Left hindlimb (tissue), 1 donor: ENCODE measurements around the gene FLT3.
"Not testable (repeated sequence)": the region's sequence is repeated elsewhere in the genome, so short reads cannot be mapped to it uniquely, and the experiment has no call there.

ENCODE experiments used
- DNase-seq: peaks from one replicate; pipeline ENCODE4 v3.0.0-alpha.2; 2018

Gene FLT3

DNA sequence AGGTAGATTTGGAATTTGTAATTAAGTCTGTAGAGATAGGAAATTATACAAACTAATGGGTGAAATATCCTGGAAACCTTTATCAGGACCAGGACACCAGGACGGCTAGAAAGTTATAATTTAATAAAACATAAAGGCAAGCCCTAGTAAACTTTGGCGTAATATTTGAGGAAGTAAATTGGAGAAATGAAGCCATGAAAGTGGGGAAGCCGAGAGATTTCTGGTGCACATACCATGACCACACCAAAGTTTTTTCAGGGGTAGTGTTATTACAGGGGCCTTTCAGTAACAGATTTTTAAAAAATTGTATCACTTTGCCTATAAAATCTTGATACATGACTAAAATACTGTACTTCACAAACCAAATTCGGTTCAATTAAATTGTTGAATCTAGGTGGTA, 57.2 kb downstream of the FLT3 start:
- DNase-seq, result no peak

DNA sequence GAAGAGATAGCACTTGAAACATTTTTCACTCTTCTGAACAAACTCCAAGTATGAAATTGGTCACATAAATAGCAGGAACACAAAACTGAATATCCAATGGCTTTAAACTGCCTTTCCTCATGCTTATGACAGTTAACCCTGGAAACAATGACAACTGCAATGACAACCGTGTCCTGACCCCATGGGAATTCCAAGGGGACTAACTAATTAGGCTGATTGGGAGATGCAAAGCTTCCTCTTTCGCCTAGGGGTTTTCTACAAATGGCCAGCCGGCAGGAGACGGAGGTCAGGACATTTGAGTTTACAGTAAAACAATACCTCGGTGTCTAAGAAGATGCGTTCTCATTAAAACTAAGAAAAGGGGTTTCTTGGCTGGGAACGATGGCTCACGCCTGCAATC, 58.9 kb downstream of the FLT3 start:
- no peak for DNase-seq

DNA sequence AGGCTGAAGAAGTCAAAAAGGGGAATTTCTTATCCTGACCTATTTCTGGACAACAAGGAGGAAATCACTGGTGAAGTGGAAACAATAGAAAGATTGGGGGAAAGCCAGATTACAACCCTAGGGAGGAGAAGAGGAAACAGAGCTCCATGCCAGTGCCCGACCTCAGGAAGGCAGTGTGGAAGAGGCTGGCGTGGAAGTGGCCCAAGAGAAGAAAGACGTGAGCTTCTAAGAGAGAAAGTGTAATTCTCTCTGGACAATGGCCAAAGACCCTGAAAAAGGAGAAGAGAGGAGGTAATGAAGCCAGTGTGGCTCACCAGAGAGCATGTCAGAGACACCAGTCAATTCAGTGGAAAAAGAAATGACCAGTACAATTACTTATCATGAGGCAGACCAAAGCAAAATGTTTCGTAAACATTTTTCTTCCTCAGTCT, 59.3 kb downstream of the FLT3 start:
- DNase-seq, result no peak

DNA sequence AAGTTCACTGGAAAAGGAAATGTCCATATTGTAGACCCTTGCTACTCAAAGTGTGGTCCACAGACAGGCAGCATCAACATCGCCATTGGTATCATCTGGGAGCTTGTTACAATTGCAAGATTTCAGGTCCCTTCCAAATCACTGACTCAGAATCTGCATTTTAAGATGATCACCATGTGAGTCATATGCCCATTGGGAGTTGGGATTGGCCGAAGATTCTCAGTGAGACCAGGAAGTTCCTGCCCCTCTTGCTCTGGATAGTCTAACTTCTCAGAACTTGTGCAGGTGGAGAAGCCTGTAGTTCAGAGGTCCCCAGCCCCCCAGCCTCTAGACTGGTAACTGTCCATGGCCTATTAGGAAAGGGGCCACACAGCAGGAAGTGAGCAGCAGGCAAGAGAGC, 63.0 kb downstream of the FLT3 start:
- no peak for DNase-seq

DNA sequence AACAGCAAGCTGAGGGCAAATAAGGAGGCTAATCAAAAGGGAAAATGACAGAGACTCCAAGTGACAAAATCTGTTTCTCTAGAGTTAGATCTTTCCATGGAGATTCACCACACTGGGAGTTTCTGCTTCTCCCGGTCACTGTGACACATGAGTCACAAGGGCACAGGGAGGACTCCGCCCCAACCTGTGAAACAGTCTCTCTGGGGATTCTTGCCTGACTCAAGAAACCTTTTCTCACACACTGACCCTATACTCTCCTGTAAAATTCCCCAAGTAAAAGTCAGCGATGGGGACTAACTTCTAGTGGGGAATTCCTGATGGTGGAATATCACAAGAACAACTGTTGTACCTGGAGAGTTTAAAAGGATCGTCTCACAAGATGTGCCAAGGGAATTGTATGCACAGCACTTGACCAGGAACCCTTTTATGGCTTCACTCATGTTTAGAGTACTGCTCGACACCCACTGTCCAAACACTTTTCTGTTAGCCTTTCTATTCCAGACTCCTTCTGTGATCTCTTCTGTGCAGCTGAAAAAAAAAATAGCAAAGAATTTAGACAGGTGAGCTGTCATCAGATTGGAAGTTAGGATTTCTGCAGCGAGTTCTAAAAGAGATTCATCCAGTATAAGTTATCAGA, 65.1 kb downstream of the FLT3 start:
- DNase-seq, result no peak

DNA sequence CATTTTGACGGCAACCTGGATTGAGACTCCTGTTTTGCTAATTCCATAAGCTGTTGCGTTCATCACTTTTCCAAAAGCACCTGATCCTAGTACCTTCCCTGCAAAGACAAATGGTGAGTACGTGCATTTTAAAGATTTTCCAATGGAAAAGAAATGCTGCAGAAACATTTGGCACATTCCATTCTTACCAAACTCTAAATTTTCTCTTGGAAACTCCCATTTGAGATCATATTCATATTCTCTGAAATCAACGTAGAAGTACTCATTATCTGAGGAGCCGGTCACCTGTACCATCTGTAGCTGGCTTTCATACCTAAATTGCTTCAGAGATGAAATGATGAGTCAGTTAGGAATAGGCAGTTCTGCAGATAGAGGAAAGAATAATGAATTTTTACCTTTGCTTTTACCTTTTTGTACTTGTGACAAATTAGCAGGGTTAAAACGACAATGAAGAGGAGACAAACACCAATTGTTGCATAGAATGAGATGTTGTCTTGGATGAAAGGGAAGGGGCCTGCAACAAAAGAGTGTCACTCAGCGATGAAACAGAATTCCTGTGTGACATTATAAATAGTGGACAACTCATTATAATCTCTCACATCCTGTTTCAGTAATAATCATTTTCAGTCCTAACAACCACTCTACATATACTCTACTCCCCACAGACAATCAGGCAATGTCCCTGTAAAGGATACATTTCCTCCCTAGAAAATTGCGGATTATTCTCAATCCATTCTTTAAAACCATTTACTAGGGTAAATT, 66.3 kb downstream of the FLT3 start:
- DNase-seq, result no peak

DNA sequence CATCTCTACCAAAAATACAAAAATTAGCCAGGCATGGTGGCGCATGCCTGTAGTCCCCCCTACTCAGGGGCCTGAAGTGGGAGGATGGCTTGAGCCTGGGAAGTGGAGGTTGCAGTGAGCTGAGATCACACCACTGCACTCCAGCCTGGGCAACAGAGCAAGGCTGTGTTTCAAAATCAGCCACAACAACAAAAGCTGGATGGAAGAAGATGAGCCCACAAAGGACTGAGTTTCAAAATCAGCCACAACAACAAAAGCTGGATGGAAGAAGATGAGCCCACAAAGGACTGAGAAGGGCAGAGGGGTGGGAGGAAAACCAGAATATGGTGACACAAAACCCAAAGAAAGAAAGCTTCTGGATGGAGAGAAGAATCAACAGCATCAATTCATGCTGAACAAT, 67.9 kb downstream of the FLT3 start:
- DNase-seq, result not testable (repeated sequence)

DNA sequence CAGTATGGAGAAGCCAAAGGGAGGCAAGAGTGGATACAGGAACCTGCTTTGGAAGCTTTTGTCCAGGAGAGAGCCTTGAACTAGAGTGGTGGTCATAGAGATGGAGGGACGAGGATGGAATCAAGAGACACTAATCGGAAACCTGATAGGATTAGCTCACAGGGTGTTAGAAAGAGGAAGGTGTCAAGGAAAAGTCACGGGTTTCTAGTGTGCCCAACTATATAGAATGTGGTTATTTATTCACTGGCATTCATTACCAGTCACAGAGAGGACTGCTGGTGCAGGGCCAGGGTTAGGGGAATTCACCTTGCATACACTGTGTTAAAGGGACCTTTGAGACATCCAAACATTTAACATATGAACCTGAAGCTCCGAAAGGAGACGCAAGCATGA, 68.5 kb downstream of the FLT3 start:
- no peak for DNase-seq

DNA sequence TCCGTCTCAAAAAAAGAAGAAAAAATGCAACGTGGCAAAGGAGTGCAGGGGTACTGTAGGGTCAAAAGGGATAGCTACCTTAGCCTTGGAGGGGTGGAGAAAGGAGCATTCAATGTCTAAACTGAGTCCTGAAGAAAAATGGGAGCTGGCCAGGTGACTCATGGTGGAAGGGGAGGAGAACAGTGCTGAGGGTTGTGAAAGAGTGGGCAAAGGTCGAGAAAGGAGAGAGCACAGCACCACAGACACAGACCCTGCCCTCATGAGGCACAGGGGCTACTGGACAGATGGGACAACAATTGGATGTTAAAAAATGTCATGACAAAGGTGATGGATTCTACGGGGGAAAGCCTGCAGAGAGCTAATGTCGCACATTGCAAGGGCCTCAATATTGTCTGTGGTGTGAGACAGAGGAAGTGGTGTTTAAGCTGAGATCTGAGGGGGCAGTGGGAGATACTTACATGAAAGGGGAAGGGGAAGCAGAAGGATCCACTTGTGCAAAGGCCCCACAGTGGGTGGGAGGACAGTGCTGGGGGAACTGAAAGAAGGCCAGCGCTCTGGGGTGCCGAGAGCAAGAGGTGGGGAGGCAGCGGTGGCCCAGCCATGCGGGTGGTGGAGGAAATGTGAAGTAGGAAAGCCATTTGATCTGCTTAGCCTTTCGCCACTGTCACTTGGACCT, 69.0 kb downstream of the FLT3 start:
- DNase-seq, result no peak

DNA sequence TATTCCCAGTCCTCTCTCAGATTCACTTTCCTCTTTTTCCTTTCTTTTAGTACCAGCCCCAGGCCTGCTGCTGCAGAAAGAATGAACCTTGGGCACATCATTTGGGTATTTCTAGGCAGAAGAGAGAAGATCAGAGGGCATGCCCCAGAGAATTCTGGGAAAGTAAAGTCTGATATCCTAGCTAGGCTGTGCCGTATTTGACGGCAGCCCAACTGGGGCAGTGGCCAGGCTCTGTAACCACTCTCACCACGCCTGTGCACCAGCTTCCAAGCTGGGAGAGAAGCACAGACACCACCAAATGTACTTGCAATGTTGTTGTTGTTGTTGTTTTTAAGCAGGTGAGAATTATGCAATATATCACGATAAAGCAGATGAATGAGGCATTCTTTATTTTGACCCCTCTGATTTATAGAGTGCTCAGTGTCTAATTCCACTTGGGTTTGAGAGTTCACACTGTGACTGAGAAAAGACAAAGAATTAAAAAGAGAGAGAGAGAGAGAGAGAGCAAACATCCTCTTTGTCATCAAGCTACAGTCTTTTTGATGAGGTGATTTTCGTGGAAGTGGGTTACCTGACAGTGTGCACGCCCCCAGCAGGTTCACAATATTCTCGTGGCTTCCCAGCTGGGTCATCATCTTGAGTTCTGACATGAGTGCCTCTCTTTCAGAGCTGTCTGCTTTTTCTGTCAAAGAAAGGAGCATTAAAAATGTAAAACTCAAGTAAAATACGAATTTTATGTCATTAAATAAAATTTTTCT, 72.6 kb downstream of the FLT3 start:
- DNase-seq, result no peak

DNA sequence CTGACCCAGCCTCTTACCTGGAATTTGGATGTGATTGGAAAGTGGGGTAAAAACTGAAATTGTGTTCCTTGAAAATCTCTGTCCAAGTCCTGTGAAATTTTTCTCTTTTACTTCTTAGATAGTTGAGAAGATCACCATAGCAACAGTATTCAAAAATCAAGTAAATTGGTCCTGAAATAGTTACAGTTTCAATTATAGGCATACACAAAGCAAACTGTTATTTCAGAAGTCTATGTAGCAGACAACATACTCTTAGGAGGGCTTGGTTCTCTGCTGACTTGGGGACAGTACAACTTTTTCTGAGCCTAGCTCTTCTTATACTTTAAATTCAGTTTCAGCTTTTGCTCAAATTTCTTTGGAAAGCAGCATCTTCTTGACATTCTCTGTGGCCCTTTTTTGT, 73.3 kb downstream of the FLT3 start:
- no peak for DNase-seq

DNA sequence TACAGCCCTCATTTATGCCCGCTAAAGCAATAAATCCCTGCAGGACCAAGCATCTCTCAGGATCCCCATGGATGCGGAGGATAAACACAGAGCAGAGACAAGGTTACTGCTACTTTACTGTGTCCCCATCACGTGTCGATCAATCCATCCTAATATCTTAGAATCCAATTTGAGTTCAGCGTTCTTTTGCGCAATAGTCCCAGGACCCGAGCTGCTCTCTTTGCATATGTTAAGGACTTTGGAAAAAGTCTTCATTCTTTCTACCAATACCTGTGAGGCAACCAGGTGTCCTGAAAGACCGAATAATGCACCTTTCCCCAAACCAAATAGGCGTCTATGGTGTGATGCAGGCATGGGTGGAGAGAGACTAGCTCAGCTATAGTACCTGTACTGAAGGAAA, 73.9 kb downstream of the FLT3 start:
- no peak for DNase-seq

DNA sequence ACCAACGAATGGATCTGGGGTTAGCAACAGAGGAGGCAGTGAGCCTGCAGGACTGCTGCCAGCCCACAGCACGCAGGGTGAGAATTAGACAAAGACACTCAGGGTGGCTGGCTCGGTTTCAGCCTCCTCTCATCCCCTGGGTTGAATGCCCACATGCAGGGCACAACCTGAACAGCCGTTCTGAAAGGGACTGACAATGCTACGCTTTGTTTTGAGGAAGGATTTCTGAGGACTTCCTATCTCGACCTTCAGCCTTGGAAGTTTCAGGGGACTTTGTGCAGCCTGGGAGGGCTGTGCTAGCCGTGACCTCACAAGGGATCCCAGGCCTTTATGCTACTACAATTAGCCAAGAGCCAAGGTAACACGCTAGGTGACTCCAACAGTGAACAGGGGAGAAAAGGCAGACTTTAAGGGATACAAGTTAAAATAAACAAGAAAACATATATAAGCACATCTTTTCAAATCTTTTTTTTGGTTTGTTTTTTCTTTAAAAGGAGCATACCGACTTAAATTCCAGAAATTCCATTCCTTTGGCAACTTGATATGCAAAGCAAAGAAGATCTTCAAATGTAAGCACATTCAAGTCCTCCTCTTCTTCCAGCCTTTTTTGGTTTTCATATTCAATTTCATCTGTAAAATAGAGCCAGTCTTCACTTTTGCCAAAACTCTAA, 77.4 kb downstream of the FLT3 start:
- no peak for DNase-seq

DNA sequence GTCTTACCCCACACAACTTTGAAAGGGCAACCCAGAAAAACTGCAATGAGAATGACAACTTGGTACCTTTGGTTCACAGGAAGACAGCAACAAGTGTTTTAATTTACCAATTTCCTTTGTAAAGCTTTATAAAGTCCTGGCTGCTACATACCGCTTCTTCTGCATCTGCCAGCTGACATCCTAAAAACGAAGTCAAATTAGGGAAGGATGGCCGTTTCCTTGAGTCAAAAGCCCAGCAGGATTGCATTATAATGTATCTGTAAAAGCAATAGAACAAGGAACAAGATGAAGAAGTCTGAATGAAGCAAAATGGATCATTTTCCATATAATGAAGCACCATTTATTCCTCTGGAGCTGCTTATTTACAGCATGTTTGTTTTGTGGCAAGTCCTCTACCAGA, 86.1 kb downstream of the FLT3 start:
- DNase-seq, result no peak

DNA sequence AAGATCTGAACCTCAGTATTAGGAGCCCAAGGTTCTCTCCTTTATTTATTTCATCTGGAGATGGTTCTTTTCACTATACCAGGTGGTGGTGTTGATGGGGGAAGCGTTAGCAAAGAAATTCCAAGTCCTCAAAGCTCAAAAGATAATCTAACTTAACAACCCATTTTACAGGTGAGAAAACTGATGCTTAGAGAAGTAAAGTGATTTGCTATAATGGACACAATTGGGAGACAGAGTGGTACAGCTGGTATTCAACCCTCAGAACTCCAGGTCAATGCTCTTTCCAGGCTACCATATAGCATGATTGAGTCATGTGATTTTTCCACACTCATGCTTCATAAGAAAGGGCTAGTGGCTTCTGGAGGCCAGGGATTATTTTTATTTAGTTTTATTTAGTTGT, 86.9 kb downstream of the FLT3 start:
- DNase-seq, result no peak

DNA sequence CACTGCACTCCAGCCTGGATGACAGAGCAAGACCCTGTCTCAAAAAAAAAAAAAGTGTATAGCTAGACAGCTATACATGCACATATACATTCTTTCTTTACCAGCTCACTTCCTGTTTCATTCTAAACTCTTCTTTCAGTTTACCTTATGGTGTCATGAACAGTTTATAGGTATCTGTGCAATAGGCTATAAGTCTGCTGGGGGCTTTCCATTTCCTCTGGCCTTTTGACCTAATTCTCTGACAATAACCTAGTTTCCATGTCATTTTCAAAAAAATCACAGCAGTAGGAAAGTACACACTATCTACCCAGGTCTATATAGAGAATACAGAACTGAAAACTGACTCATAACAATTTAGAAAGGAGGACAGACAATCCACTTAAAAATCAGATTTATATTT, 87.5 kb downstream of the FLT3 start:
- DNase-seq, result no peak

DNA sequence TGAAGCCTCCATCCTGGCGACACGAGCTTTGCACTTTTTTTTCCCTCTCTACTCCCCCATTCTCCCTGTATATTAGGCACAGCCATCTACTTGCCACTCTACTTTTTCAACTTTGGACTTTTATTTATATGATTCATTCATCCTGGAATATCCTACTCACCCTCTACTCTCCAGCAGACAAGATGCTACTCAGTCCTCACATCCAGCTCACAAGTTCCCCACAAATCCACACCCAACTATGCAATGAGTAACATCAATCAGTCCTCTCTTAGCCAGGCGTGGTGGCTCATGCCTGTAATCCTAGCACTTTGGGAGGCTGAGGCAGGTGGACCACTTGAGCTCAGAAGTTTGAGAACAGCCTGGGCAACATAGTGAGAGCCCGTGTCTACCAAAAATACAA, 88.0 kb downstream of the FLT3 start:
- DNase-seq, result no peak

DNA sequence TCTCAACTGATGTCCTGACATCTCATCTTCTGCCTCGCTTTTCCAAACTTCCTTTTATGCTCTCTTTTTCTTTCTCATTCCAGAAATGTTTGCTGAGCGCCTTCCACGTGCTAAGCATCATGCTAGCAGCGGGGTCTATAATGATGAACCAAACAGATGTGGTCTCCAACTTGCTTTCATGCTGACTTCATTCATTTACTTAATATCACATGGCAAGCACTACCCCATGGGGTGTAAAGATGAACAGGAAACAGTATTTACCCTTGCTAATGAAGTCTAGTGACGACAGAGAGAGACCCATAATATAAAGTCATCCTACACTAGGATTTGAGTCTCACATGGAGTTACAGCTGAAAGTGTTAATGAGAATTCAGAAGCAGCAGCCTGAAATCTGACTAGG, 90.3 kb downstream of the FLT3 start:
- DNase-seq, result no peak

DNA sequence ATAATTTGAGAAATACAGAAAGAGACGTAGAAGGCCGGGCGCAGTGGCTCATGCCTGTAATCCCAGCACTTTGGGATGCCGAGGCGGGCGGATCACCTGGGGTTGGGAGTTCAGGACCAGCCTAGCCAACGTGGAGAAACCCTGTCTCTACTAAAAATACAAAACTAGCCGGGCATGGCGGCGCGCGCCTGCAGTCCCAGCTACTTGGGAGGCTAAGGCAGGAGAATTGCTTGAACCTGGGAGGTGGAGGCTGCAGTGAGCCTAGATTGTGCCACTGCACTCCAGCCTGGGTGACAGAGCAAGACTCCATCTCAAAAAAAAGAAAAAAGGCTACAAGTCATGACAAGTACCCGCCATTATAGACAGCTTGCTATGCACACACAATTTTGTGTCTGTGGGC, 95.4 kb downstream of the FLT3 start:
- DNase-seq, result not testable (repeated sequence)

DNA sequence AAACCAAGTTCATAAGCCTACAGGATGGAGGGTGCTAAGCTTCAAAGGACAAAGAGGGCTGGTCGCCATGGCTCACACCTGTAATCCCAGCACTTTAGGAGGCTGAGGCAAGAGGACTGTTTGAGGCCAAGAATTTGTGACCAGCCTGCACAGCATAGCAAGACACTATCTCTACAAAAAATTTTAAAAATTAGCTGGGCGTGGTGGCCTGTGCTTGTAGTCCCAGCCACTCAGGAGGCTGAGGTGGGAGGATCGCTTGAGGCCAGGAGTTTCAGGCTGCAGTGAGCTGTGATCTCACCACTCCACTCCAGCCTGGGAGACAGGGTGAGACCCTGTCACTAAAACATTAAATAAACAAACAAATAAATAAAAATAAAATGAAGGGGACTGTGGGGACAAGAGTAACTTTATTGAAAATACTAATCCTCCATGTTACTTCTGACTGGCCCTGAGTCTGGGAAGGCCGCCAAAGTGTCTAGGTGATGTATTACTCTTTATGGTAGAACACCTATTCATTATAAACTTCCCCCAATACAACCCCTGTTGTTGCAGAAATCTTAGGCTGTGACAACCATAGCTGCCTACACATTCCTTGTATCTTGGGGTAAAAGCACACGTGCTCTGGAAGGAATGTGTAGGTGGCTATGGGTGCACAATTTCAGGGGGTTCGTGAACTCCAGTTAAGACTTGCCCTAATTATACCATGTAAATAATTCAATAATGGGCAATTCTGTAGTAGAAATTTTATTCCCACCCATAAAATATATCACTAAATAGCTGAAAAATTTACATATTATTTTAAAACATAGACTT, 97.3 kb downstream of the FLT3 start:
- DNase-seq, result no peak

DNA sequence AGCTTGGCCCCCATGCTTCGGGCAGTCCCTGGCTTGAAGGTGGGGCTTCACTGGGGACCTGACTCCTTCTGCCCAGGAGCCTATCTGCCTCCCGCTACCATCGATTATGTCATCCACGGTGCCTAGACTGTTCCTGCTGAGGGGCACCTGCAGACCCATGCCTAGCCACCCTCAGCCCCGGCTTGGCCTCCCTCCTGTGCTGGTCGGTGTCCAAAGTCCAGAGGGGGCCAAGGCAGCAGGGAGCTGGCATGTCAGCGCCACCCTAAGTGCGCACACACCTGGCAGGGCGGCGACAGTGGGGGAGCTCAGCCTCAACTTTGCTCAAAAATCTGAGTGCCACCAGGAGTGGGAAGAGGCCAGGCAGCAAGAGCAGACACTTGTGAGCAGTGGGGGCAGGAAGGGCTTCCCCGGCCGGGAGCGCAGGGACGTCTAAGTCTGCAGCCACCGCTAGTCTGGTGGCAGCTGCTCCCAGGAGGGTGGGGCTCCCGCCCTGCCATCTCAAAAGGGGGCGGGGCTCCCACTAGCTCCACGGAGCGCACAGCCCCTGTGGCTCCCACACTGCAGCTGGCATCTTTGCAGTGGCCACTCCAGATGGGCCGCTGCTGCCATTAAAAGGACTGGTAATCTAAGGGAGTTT, 98.4 kb downstream of the FLT3 start:
- DNase-seq, result no peak

DNA sequence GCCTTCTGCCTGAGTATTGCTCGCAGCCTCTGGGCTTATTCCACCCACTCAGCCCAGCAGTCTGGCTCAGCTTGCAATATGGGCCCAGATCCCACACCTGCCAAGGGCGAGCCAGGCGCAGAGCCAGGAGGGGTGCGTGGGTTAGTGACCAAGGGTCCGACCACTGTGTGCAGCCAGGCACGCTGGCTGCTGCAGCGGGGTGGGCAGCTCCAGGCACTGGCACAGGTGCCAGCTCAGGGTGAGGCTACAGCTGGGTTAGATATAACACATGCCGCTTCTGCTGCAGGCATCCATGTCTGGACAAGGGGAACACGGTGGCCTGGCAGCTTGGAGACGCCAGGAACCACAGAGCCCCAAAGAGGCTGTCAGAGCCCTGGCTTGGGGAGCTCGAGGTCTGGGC, 99.3 kb downstream of the FLT3 start:
- DNase-seq, result no peak
